ENCODE results near the gene L3MBTL4.

The L3MBTL4 gene

DNA sequence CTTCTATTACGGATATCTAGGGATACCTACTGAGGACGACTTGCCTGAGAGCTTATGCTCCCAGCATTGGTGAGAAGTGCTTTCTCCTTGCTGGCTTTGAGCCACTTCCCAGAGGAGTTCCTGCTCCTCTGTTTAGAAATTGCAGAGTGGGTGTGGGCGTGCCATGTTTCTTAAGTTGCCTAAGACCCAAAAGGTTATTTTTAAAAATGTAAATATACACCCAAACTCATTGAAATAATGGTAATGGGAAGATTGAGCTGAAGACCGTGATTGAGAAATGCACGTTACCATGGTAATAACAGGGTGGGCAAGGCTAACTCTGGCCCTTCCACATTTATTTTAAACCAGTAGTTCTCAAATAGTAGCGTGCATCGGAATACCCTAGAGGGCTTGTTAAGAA lies 502.1 kb downstream of the L3MBTL4 start:
- Mint-ChIP-seq H3K4me1 (peaks cover 6% of the 10 kb centered on the region), H3K9me3 (peaks cover 4 to 7% of the 10 kb centered on the region in 2 donors), H3K4me3 (no peak overlapping the region), H3K27ac (no peak overlapping the region), H3K27me3 (peaks cover 4% of the 10 kb centered on the region)
- DNase-seq = no peak
- no peak for ATAC-seq

DNA sequence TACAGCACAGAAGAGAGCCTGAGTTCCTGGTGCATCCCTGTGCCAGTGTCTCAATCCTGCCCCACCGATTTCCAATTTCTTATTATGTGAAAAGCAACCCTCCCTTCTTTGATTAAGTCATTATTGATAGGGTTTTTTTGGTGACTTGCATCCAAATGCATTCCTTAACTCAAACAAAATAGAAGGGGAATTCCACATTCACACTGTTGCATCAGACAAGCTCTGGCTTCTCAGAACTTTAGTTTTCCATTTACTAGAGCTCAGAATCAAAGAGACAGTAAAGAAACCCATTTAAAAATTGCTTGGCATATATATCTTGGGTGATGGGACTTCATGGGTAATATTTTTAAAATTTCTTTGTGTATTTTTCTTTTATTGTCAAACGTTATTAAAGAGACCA lies 505.6 kb downstream of the L3MBTL4 start:
- Mint-ChIP-seq H3K27ac (peak overlapping the region; percentile 13 to 69), H3K27me3 (peaks cover 19% of the 10 kb centered on the region), H3K4me1 (peaks cover 6% of the 10 kb centered on the region), H3K9me3 (peaks cover 4 to 7% of the 10 kb centered on the region in 2 donors), H3K4me3 (peak overlapping the region; percentile 24 to 29)
- no peak for ATAC-seq
- DNase-seq = no peak

All from stimulated activated naive CD8-positive, alpha-beta T cell treated with anti-CD3 and anti-CD28 coated beads, Interleukin-15, amount 100 ng/mL, for 72 hours (primary cell).